ENCODE data around the gene TCEAL4.
A peak's percentile ranks its signal among the peaks of the same experiment; 100 is the strongest.
"Not testable (repeated sequence)": the region's sequence is repeated elsewhere in the genome, so short reads cannot be mapped to it uniquely, and the experiment has no call there.

TCEAL4 gene

DNA sequence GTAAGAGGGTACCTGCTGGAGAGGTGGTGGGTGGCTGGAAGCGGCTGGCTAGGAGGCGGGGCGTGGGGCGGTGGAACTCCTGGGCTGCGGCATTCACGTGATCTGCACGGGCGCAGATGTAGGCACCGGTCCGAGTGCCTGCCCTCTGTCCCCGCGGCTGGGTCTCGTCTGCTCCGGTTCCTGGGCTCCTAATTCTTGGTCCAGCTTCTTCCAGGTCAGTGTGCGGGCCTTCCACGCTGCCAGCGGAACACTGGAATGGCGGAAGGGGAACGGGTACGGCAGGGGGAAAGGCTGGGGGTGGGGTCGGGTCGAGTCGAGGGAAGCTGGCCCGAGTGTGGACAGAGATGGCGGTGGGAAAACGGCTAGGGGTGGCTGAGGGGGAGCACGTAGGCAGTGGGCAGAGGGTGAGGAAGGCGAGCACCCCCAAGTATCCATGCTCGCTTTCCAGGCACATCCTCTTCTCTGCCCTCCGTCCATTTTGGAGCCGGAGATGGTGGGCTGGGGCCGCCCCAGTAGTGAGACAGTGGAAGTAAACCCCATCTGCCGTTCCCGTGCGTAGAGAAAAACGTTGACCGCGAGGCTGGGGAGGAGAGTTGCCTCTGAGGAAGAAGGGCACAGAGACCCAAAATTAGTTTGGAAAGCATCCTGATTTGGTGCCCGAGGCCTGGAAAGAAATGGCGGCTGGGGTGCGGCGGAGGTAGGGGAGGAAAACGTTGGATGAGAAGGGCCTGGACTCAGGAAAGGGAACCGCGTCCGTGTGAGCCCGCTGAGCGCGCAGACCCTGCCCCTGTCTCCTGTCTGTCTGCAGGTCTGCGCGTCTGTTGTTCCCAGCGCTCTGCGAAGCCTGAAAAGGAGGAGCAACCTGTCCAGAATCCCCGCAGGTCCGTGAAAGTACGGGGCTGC is at the start of gene TCEAL4:
TSS of gene TCEAL4 (plus strand) at position 105 of the 903 bp plus-strand sequence. CDS start 1,161 bp downstream, outside the sequence.
- peak; percentile 34 for DNase-seq

DNA sequence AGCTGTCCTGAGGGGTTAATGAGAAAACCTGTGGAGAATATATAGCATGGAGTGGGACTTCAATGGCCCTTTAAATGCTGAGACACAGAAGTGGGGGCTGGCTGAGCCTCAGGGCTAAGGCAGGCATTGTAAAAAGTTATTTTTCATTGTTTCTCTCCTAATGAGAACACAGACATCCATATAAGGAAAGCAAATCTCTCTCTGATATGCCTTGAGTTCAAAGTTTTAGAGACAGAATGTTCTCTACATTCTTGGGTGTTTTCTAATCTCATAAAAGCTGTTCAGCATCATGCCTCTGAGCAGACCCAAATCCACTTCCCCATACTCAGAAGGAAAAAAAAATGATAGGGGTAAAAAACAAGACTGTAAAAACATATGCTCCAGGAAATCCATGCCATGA is 49.2 kb upstream of the TCEAL4 start:
- no peak for DNase-seq

DNA sequence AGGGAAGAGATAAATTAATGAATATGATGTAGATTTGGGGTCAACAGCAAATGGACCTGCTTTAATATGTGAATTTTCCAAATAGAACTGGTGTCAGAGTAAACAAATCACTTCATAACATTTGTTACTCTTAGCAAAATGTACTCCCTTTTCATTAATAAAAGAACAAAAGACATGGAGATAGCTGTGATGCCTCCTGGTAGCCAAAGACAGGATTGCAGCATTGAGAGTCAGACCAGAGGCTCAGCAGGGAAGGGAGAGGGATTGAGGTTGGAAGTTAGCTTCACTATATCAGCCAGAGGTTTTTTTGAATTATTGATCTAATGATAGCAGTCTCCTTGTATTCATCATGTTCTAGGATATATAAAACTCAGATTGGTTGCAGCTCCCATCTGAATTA is 48.6 kb upstream of the TCEAL4 start:
- no peak for DNase-seq

DNA sequence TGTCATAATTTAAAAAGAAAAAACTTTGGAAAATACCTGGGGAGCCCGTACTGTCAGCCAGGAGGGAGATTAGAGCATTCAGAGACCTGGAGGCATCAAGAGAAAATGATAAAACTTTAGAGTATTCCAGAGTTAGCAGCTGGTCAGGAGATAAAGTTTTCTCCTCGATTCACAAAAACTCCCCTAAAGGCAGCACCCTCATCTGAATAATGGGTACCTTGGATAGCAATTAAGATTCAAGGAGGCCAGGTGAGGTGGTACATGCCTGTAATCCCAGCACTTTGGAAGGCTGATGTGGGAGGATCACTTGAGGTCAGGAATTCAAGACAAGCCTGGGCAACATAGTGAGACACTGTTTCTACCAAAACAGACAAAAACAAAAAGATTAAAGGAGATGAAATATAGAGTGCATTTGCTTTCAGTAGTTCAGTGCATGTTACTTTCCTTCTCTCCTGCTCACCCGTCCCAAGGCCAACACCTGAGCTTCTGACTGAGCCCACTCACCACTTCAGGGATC is 47.4 kb upstream of the TCEAL4 start:
- no peak for DNase-seq

DNA sequence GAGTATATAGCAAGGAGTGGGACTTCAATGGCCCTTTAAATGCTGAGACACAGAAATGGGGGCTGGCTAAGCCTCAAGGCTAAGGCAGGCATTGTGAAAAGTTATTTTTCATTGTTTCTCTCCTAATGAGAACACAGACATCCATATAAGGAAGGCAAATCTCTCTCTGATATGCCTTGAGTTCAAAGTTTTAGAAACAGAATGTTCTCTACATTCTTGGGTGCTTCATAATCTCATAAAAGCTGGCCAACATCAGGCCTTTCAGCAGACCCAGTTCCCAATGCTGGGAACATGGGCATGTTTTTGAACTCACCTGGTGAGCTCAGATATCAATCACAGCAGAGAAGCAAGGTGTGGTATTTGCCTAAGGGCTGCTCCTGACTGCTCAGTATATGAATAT is 46.6 kb upstream of the TCEAL4 start:
- no peak for DNase-seq

DNA sequence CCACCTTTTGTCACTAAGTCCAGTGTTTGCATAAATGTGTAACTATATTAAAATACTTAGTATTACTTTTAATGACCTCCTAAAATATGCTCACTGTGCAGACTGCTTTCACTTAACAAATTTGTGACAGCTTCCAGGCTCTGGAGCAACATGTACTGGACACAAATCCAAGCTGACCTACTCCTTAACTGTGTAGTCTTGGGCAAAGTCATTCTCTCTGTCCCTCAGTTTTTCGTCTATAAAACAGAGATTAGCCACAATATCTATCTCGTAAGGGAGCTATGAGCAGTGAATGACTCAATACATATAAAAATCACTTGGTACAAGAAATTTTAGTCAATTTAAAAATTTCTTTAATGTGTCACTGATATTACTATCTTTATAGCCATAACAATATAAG is 45.6 kb upstream of the TCEAL4 start:
- no peak for DNase-seq

DNA sequence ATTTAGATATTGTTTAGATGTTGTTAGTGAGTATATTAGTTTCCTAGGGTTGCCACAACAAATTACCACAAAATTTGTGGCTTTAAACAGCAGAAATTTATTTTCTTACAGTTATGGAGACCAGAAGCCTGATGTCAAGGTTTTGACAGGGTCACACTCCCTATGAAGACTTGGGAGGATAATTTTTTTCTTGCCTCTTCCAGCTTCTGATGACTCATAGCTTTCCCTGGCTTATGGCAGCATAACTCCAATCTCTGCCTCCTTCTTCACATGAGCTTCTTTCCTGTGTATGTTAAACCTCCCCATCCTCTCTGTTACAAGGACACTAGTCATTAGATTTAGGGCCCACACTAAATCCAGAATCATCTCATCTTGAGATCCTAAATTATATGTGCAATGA is 45.2 kb upstream of the TCEAL4 start:
- no peak for DNase-seq

DNA sequence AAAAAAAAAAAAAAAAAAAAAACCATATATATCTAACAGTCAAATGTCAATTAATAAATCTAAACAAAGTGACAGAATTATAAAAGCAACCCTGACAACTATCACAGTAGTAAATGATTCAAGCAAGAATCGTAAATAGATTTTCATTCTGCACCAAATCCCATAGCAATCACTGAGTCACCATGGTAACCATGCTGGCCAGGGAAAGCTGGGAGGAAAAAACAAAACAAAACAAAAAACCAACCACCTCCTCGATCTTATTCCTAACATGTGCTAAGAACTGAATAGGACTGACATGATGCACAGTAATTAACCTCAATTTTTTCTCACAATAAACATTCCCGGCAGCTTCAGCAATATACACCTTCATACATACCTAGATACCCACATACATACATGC is 35.4 kb upstream of the TCEAL4 start:
- no peak for DNase-seq

DNA sequence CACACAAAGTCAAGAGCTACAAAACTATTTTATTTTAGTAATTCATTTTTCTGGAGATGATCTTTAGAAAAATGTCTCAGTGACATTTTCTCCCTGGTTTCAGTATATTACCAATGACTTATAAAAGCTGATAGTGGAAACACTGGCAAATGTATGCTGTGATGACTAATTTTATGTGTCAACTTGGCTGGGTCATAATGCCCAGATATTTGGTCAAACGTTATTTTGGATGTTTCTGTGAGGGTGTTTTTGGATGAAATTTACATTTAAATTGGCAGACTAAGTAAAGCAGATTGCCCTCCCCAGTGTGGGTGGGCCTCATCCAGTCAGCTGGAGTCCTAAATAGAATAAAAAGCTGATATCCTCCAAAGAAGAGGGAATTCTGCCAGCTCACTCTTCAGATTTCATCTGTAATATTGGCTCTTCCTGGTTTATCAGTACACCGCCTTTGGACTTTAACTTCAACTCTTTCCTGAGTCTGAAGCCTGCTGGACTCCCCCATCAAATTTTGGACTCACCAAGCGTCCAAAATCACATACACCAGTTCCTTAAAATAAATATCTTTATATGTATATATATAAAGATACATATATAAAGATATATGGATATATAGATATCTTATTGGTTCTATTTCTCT is 34.8 kb upstream of the TCEAL4 start:
- no peak for DNase-seq

DNA sequence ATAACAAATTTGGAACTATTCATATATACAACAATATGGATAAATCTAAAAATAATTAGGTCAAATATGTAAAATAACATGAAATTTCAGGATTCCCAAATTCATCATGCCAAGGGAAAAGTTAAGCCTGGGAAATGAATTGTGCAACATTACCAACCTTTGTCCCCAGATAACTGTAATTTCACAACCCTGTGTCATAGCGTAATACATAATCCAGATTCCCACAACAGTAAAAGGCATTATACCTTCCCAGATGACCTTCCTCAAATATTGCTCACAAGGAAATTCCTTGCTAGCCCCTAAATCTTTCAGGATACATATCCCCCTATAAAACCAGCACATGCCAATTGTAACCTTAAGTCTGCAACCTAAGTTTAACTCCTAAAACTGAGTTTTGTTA is 33.1 kb upstream of the TCEAL4 start:
- no peak for DNase-seq

DNA sequence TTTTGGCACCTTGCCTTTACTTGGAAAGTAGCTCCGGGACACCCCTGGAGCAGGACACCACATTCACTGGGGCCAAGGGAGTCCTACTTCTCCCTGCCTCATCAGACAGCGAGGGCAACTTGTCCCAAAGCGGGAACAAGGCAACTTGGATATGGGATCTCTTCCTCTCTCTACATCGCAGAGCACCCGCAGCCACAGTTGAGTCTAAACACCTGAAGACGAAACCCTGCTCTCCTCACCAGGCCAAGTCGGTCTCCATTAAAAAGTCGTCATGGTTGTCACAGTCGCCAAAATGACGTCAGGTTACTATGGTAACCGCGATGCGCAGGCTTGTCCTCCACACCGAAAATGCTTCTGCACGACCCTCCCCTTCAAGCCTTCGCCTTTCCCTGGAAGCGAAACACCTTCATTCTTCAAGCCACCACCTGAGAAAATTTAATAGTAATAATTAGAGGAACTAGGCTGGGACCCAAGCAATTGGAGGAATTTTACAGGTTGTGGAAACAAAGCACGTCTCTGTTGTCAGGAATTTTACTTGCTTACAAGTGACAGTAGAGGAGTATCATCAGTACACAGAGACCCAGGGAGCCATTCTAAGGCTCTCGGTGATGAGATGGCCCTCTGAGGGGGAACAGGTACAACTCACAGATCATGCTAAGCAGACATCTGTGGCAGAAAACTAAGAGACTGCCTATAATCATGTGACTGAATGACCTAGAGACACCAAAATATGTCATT is 30.5 kb upstream of the TCEAL4 start:
- no peak for DNase-seq

DNA sequence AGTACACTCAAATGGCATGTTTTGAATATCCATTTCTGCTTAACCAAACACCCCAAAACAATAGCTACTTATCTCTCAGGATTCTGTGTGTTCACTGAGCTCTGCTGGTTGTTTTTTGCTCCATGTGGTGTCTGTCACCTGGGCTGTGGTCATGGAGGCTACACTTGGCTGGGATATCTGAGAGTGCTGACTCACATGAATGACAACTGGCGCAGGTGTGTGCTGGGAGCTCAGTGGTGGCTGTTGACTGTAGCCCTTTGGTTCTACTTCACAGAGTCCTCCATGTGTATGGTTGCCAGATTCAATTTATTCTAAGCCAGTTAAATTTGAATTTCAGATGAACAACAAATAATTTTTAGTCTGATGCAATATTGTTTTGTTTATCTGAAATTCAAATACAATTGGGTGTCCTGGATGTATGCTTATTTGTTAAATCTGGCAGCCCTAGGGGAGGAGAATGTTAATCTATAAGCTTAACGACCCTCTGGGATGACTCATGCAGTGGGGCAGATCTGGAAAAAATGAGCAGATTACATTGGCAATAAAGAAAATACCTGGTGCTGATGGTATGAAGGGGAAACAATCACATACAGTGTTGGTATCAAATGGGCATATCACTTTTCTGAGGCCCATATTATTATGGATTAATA is 28.2 kb upstream of the TCEAL4 start:
- peak; percentile 14 for DNase-seq

DNA sequence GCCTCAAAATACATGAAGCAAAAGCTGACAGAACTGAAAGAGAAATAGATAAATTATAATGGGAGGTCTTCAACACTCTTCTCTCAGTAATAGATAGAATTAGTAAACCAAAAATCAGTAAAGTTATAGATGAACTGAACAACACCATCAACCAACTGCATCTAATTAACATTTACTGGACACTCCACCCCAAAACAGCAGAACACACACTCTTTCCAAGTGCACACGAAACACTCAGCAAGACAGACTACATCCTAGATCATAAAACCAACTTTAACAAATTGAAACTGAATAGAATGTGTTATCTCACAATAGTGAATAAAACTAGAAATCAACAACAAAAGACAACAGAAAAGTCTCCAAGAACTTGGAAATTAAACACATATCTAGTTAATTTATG is 25.1 kb upstream of the TCEAL4 start:
- no peak for DNase-seq

DNA sequence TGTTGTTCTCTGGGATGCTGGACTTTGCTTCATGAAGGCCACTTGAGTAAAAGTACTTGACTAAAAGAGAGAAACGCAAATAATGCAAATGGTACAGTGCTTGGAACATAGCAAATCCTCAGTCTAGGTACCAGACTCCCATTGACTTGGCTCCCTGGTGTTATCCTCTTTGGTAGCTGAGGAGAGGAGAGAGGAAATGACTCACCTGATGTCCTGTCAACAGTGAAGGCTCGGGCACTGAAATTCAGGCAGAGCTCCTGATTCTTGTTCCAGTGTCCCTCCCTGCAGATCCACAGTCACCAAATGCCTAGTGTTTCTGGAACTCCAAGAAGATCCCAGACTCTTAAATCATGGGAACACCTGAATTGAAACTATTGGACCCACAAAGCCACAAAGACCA is 22.5 kb upstream of the TCEAL4 start:
- no peak for DNase-seq

DNA sequence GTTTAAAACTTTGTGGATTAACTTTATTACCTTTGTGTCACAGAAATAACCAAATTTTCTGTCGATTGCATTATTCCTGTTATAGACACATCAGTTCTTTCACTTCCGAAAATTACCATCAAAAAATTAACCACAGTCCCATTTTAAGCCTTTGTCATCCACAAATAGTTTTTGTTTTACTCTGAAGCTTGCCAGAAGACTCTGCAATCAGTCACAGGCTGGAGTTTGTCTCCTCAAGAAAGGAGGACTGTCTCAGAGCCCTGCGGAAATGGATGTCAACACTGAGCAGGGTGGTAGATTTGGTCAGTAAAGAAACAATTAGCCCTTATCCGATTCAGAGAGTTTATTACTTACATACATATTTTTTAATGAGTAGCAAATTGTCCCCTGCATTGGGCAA is 20.1 kb upstream of the TCEAL4 start:
- no peak for DNase-seq

DNA sequence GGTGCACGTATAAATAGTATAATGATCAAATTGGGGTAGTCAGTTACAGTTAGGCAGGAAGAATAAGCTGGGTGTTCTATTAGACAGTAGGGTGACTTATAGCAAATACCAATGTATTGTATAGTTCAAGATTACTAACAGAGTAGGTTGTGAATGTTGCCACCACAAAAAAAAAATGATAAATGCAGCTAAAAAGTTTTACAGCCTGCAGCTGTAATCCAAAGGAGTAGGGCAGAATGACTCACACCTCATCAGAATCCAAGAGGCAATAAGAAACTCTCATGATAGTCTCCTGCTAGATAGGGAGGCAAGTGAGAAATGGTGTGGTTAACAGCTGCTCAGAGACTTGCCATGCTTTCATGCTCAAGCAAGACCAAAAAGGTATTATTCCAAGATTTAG is 19.6 kb upstream of the TCEAL4 start:
- no peak for DNase-seq

DNA sequence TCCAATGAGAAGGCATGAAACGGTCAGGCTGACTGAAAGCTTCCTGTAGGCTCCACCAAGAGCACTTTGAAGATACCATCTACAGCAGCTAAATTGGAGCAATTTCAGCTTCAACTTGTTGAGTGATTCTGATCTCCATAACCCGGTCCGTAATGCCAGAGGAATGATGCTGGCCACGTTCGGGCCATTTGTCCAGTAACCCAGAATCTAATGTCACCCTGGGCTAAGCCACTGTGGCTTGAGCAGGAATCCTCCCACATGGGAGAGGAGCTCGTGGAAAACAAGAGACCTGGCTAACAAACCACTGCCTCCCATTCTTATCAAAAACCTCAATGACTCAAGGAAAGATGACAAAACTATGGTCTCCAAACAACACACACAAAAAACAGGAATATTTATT is 14.2 kb upstream of the TCEAL4 start:
- DNase-seq, result no peak

DNA sequence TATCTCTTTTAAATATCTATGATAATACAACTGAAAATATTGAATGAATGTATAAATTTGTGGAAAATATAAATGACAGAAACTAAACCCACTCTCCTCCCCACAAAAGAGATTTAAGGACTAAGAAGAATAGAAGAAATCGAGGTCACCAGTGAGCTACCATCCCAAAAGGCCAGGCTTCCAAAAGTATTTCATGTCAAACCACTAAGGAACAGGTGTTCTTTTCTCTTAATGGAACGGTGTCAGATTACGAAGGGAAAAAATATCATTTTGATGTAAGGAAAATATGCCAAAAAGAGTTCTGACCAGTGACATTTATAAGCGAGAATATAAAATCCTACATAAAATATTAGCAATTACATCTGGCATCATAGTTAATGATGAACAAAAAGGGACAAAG is 13.6 kb upstream of the TCEAL4 start:
- no peak for DNase-seq

DNA sequence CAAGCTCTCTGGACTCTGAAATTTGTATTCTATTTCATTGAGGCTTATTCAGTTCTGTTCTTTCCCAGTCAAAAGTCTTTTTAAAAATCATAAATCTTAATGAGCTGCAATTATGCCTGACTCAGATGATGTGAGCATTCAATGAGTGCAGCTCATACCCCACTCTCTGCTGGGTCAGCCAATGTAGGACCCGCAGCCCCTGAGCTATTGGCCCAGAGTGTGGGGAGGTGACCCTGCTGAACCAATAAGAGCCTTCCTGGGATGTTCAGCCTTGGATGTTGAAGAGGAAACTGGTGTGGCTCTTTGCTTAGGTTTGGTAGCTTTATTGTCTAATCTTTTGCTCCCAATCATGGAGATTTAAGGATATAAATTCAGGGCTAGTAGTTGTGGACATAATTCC is 12.1 kb upstream of the TCEAL4 start:
- no peak for DNase-seq

DNA sequence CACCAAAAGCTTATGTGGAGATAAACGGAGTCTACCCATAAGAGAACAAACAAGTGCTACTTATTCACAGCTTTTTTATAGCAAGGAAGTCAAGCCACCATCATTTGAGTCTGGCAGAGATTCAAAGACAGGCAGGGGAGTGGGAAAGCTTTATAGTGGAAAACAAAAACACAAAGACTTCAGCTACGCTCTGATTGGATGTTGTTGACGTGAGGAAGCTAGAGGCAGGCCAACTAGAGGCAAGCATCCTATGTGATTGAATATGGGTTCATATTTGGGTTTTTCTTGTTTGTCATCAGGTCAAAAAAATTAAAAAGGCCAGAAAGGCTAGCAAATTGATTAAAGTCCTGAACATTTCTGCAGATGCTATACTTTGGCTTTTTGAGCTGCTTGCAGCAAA is 719 bp upstream of the TCEAL4 start:
- DNase-seq, result no peak

DNA sequence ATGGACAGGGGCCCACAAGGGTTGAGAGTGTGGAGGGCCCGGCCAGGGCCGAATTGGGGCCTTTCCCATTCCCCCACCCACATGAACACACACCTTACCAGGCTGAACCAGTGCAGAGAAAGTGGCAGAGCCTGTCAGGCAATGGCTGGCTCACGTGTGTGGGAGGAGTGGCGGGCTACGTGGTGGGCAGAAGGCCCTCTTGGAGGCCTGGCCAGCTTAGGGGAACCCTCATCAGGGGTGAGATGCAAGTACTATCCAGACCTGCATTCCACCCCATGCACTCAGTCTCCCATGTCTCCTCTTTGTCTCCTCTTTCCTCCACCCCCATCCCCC is 965 bp downstream of the TCEAL4 start:
- DNase-seq, result no peak

DNA sequence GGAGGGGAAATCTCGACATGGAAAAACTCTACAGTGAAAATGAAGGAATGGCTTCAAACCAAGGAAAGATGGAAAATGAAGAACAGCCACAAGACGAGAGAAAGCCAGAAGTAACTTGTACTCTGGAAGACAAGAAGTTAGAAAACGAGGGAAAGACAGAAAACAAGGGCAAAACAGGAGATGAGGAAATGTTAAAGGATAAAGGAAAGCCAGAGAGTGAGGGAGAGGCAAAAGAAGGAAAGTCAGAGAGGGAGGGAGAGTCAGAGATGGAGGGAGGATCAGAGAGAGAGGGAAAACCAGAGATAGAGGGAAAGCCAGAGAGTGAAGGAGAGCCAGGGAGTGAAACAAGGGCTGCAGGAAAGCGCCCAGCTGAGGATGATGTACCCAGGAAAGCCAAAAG is 1.3 kb downstream of the TCEAL4 start:
- no peak for DNase-seq

DNA sequence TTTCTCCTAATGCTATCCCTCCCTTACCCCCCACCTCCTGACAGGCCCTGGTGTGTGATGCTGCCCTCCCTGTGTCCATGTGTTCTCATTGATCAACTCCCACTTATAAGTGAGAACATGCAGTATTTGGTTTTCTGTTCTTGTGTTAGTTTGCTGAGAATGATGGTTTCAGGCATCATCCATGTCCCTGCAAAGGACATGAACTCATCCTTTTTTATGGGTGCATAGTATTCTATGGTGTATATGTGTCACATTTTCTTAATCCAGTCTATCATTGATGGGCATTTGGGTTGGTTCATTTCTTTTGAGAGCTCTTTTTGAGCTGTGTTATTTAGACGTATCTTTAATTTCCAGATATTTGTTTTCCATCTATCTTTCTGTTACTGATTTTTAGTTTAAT is 7.0 kb downstream of the TCEAL4 start:
- DNase-seq, result not testable (repeated sequence)
